VCaP (cell line): ENCODE data around the gene NFKB1.

ENCODE experiments used
- H3K27ac ChIP-seq: fragments of 450-650 bp; 2 replicates; pipeline ENCODE4 v1.5.1; 2017
- TF ChIP-seq, protein P1 (sequence below): fragments of 450-650 bp; conservative IDR thresholded peaks from 2 replicates; pipeline ENCODE4 v1.5.1; 2017; ENCODE audit warnings: mild to moderate bottlenecking, moderate library complexity

The NFKB1 gene

DNA sequence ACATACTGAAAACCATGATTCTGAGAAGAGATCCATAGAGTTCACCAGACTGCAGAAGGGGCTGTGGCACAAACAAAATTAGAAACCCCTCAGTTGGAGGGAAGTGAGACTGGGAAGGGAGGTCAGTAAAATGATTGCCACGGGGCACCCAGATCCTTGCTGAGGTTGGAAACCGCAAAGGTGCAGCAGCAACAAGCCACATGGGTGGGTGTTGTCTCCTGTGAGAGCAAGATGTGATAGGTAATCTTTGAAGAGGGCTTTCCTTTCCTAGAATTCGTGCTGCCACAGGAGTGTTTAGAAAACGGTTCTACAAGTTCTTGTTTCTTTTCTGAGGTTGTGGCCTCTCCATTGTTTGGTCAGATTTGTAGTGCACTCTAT is 85.5 kb downstream of the NFKB1 start:
- TF ChIP-seq, protein P1, sequence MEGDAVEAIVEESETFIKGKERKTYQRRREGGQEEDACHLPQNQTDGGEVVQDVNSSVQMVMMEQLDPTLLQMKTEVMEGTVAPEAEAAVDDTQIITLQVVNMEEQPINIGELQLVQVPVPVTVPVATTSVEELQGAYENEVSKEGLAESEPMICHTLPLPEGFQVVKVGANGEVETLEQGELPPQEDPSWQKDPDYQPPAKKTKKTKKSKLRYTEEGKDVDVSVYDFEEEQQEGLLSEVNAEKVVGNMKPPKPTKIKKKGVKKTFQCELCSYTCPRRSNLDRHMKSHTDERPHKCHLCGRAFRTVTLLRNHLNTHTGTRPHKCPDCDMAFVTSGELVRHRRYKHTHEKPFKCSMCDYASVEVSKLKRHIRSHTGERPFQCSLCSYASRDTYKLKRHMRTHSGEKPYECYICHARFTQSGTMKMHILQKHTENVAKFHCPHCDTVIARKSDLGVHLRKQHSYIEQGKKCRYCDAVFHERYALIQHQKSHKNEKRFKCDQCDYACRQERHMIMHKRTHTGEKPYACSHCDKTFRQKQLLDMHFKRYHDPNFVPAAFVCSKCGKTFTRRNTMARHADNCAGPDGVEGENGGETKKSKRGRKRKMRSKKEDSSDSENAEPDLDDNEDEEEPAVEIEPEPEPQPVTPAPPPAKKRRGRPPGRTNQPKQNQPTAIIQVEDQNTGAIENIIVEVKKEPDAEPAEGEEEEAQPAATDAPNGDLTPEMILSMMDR = no peak
- no peak overlapping the region for H3K27ac ChIP-seq

DNA sequence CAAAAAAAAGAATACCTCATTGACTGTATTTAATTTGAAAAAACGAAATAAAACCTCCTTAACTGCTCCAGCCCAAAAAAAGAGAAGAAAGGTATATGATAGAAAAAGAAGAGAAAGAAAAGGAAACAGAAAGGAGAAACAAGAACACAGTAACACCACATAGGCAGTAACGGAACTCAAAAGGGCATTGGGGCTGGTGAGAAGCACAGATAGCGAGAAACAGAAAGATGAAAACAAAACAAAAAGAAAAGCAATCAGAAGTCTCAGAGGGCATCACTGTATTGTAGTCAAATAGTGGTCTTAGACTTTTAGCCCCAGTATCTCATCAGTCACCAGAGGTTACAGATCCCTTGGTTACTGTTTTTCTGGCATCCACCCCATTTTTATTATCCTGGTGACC is 88.6 kb downstream of the NFKB1 start:
- TF ChIP-seq, protein P1 = no peak

DNA sequence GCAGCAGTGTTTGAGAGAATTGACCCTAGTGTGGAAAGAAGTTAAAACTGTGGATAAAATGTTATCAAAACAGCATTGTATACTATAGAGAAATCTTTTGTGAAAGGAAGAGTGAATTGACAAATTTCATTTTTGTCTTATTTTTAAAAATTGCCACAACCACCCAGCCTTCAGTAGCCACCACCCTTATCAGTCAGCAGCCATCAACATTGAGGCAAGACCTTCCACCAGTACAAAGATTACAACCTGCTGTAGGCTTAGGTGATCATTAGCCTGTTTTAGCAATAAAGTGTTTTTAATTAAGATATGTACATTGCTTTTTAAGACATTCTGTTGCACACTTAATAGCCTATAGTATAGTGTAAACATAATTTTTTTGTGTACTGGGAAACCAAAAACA is 91.1 kb downstream of the NFKB1 start:
- TF ChIP-seq, protein P1 = no peak
- H3K27ac ChIP-seq = no peak overlapping the region

More for the DNA sequence above, 88.6 kb downstream of the NFKB1 start:
- no peak overlapping the region for H3K27ac ChIP-seq

DNA sequence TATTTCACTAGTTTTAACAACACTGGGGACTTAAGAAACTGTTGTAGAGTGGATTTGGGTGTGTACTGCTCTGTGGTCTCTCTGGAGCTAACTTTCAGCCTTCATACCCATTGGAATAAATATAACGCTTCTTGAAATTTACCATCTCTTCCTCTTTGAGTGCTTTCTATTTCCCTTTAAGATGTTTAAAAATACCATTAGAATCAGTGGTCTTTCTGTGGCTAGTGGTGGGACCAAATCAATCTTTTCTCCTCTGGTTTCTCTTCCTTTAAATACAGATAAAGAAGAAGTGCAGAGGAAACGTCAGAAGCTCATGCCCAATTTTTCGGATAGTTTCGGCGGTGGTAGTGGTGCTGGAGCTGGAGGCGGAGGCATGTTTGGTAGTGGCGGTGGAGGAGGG is 92.0 kb downstream of the NFKB1 start:
- H3K27ac ChIP-seq = no peak overlapping the region
- TF ChIP-seq, protein P1 = no peak

DNA sequence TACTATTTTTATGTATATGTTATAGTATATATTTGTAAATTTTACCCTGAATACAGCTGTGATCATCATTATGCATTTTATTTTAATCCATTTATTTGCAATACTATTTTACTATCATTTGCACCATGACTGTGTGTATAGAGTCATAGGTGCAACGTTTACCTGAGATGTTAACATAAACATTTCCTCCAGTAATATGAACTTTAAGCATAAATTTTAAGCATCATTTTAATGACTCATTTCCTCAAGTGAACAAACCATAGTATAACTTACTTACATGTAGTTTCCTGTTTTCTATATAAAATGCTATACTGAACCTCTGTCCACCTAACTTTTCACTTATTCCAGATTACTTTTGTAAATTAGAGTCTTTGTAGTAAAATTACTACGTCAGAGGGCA is 92.8 kb downstream of the NFKB1 start:
- TF ChIP-seq, protein P1 = no peak
- no peak overlapping the region for H3K27ac ChIP-seq

DNA sequence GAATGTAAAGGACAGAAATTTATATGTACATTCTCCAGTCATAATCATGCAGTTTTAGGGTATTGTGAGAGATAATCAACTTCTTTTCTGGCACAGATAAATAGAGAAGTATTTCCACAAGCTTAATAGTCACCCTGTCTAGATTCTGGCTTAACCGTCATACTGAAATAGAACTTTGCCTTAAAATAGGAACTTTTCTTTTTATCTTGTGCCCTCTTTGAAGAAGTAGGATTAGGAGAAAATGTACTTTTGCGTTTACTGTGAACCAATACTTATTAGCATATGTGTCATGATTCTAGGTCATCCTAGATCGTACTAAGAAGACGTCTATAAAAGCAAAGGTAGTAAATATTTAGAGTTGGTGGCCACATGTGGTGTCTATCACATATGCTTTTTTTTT is 95.4 kb downstream of the NFKB1 start:
- no peak overlapping the region for H3K27ac ChIP-seq
- TF ChIP-seq, protein P1 = no peak

DNA sequence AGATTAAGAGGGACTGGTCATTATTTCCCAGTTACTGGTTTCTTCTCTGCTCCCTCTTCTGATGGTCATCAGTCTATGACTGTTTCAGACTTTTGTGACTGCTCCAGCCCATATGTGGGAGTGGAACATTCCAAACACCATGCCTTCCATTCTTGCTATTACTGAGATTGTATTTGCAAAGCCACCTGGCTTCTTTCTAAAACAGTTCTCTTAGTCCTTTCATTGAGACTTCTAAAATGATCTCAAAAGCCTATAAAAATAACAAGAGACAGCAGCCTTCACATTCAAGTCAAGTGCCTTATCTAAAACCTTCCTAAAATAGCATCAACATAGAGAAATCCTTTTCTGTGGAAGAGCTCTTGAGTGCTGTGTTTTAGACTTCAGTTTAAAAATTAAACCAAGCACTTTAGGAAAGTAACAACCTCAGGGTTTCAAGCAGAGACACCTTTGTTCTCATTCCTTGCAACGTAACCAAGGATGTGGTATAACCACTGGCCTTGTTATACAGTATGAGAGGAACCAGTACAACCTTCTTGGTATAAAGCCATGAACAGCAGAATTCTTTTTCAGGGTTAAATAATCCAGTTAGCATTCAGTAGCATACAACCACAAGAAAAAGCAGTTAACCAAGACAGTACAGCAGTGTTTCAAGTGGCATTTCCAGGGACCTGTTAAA is 97.1 kb downstream of the NFKB1 start:
- H3K27ac ChIP-seq = no peak overlapping the region
- TF ChIP-seq, protein P1 = no peak
